ENCODE results near the gene USP40.

The USP40 gene

DNA sequence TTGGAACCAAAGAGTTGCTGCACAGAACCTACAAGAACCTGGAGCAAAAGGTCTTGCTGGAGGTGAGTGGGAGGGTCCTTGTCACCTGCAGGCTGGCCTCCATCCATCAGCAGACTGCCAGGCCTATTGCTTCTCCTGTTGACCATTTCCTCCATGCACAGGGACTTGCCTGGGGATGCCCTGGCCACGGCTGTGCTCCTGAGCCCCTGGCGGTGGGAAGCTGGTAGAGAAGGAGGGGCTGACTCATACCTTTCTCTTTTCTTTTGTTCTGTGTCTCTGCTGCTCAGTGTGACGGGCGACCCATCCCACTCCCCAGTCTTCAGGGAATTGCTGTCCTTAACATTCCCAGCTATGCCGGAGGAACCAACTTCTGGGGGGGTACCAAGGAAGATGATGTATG, 109.6 kb downstream of the USP40 start:
- H3K27me3 Mint-ChIP-seq (ENCODE audit: low read depth, poor library complexity) = peaks cover 3% of the 10 kb centered on the region
- no peaks in the 10 kb centered on the region for H3K4me1 Mint-ChIP-seq
- no peak overlapping the region for H3K27ac Mint-ChIP-seq
- TF ChIP-seq, protein P1, sequence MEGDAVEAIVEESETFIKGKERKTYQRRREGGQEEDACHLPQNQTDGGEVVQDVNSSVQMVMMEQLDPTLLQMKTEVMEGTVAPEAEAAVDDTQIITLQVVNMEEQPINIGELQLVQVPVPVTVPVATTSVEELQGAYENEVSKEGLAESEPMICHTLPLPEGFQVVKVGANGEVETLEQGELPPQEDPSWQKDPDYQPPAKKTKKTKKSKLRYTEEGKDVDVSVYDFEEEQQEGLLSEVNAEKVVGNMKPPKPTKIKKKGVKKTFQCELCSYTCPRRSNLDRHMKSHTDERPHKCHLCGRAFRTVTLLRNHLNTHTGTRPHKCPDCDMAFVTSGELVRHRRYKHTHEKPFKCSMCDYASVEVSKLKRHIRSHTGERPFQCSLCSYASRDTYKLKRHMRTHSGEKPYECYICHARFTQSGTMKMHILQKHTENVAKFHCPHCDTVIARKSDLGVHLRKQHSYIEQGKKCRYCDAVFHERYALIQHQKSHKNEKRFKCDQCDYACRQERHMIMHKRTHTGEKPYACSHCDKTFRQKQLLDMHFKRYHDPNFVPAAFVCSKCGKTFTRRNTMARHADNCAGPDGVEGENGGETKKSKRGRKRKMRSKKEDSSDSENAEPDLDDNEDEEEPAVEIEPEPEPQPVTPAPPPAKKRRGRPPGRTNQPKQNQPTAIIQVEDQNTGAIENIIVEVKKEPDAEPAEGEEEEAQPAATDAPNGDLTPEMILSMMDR (IDR thresholded peaks at IDR 0.05) = no peak
- H3K4me3 Mint-ChIP-seq = no peak overlapping the region
- no peak for DNase-seq
- no peaks in the 10 kb centered on the region for H3K9me3 Mint-ChIP-seq
- peaks cover 58% of the 10 kb centered on the region for H3K36me3 Mint-ChIP-seq (ENCODE audit: low read depth)

DNA sequence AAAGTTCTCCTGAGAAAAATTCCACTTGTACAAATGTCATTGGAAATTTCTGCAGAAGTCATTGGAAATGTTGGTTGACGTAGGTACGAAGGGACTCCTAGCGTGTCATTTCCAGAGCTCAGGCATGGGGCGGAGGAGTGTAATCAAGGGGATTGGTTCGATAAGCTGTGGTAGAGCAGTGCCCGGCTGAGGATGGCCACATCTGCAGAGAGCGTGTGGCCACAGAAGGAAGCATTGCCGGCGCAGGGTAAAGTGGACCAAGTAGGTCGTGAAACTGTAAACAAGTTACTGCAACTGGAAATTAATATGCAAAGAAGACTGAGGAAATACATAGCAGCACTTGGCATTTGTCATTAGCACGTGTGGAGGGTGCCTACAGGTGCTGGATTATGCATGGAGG, 110.5 kb downstream of the USP40 start:
- Mint-ChIP-seq H3K4me3 (no peak overlapping the region), H3K36me3 (ENCODE audit: low read depth) (peaks cover 53% of the 10 kb centered on the region), H3K4me1 (no peaks in the 10 kb centered on the region), H3K27me3 (ENCODE audit: low read depth, poor library complexity) (peaks cover 3% of the 10 kb centered on the region), H3K9me3 (no peaks in the 10 kb centered on the region), H3K27ac (no peak overlapping the region)
- DNase-seq = no peak
- TF ChIP-seq, protein P1 (IDR thresholded peaks at IDR 0.05) = no peak

DNA sequence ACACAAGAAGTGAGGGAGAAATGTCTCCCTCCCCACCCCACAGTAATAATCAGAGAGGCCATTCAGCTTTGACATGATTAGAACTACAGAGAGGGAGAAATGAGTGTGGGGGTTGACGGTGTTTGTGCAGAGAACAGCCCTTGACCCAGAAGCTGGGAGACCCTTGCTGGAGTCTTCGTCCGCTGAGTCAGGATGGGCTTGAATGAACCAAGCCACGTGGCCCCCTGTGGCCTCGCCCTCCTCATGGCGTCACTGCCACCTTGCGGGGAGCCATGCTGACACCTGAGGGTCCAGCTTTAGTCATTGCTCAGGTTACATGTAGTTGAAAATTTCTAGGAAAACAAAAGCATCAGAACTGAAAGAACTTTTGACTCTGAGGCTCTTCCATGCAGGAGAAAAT, 111.1 kb downstream of the USP40 start:
- no peak overlapping the region for H3K4me3 Mint-ChIP-seq
- H3K27me3 Mint-ChIP-seq (ENCODE audit: low read depth, poor library complexity) = peaks cover 3% of the 10 kb centered on the region
- no peaks in the 10 kb centered on the region for H3K4me1 Mint-ChIP-seq
- no peaks in the 10 kb centered on the region for H3K9me3 Mint-ChIP-seq
- TF ChIP-seq, protein P1 (IDR thresholded peaks at IDR 0.05) = no peak
- no peak for DNase-seq
- H3K27ac Mint-ChIP-seq = no peak overlapping the region
- H3K36me3 Mint-ChIP-seq (ENCODE audit: low read depth) = peaks cover 57% of the 10 kb centered on the region

DNA sequence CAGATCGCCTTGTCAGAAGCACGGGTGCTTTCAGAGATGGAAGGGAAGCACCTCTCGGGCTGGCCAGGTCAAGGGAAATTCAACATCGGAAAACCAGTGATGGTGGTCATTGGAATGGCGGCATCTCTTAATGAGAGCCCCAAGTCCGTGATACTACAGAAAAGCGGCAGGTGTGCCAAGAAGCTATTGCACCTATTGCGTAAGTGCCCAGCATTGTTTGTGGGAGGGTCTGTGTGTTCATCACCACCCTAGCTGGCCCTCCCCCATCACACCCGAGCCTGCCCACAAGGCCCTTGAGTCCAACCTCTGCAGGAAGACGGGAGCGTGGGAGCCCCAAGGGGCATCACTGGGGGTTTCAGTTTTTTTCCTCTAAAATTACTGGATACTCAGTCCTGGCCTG, 111.6 kb downstream of the USP40 start:
- H3K4me3 Mint-ChIP-seq = no peak overlapping the region
- TF ChIP-seq, protein P1 (IDR thresholded peaks at IDR 0.05) = no peak
- H3K27me3 Mint-ChIP-seq (ENCODE audit: low read depth, poor library complexity) = peaks cover 3% of the 10 kb centered on the region
- H3K36me3 Mint-ChIP-seq (ENCODE audit: low read depth) = peaks cover 55% of the 10 kb centered on the region
- H3K9me3 Mint-ChIP-seq = no peaks in the 10 kb centered on the region
- H3K27ac Mint-ChIP-seq = no peak overlapping the region
- no peak for DNase-seq
- no peaks in the 10 kb centered on the region for H3K4me1 Mint-ChIP-seq

DNA sequence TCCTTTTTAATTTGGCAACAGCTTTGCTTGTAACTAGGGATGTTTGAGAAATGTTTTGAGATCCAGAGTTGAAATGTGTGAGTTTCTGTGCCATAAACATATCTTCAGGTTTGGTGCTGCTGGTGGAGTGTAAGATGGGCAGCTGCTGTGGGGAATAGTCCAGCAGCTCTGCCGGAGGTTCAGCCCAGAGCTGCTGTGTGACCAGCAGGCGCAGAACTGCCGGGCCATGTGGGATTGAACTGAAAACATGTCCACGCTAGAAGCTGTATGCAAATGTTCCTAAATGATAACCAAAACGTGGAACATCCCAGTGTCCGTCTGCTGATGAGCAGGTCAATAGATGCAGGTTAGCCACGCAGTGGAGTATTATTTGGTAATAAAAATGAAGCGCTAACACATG, 112.7 kb downstream of the USP40 start:
- Mint-ChIP-seq H3K9me3 (no peaks in the 10 kb centered on the region), H3K27ac (no peak overlapping the region), H3K27me3 (ENCODE audit: low read depth, poor library complexity) (no peaks in the 10 kb centered on the region), H3K4me3 (no peak overlapping the region), H3K4me1 (peaks cover 7% of the 10 kb centered on the region), H3K36me3 (ENCODE audit: low read depth) (peaks cover 58% of the 10 kb centered on the region)
- TF ChIP-seq, protein P1 (IDR thresholded peaks at IDR 0.05) = no peak
- DNase-seq = no peak

DNA sequence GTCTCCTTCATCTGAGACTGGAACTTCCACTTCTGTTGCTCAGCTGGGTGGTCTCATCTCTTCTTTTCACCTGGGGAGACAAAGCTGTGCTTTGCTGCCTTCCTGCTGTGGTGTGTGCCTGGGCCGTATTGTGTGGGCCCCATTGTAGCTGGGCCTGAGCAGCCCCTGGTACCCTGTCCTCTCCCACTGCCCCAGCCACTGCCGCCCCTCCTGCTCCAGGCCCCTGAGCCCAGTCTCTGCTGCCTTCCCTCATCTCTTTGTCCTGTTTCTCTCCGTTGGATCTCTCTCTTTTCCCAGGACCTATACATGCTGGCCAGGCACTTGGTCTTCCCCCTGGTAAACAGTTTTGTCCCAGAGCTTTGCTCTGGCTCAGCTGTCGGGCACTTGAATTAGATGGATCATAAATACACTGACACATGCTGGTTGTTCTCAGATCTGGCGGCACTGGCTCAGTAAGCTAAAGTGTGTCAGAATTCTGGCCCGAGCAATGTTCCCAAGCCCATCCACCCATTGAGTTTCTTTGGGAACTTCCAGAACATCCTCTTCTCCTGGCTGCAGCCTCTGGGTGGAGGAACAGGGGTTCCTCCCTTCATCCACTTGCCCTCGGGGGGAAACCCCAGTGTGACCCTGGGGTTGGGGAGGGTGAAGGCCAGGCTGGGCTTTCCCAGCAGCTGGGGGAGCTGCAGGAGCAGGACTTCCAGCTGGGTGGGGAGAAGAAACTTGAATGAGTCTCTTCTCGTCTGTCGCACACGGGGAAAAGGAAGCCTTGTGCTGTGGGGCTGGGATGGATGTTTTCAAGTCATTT, 113.3 kb downstream of the USP40 start:
- H3K4me1 Mint-ChIP-seq = peaks cover 12% of the 10 kb centered on the region
- DNase-seq = no peak
- H3K36me3 Mint-ChIP-seq (ENCODE audit: low read depth) = peaks cover 63% of the 10 kb centered on the region
- peak overlapping the region; percentile 21 for H3K27ac Mint-ChIP-seq
- TF ChIP-seq, protein P1 (IDR thresholded peaks at IDR 0.05) = no peak
- H3K9me3 Mint-ChIP-seq = no peaks in the 10 kb centered on the region
- no peaks in the 10 kb centered on the region for H3K27me3 Mint-ChIP-seq (ENCODE audit: low read depth, poor library complexity)
- H3K4me3 Mint-ChIP-seq = no peak overlapping the region
